NCI-H1092 (cell line): ENCODE results near the gene NXF1.
A peak's percentile ranks its signal among the peaks of the same experiment; 100 is the strongest.
"Not testable (repeated sequence)": the region's sequence is repeated elsewhere in the genome, so short reads cannot be mapped to it uniquely, and the experiment has no call there.

Experiments
- DNase-seq: peaks from one replicate; lab custom pipeline; 2025; lab: John Stamatoyannopoulos, UW

Gene NXF1

GRCh38 chr11:62832336-62833234 is 27.3 kb upstream of the NXF1 start, which contains the start of gene TEX54:
Gene TEX54, minus strand, starts transcription at chr11:62832841.
- DNase-seq = no peak

- peak; percentile 99 for DNase-seq
Measured at GRCh38 chr11:62831520-62832335, 26.5 kb upstream of the NXF1 start, which contains the start of gene STX5. Gene STX5, minus strand, starts transcription at chr11:62832051. Its CDS starts 808 bp downstream, at chr11:62831243.

GRCh38 chr11:62830904-62831519 is 25.8 kb upstream of the NXF1 start:
- peak; percentile 42 for DNase-seq

GRCh38 chr11:62828130-62828529 is 22.9 kb upstream of the NXF1 start:
- DNase-seq = not testable (repeated sequence)

- DNase-seq = no peak
Measured at GRCh38 chr11:62823677-62824076, 18.4 kb upstream of the NXF1 start.

GRCh38 chr11:62817129-62817528 is 11.9 kb upstream of the NXF1 start:
- DNase-seq = no peak

- no peak for DNase-seq
Measured at GRCh38 chr11:62816557-62816956, 11.3 kb upstream of the NXF1 start.

- no peak for DNase-seq
Measured at GRCh38 chr11:62811659-62812058, 6.4 kb upstream of the NXF1 start.

- no peak for DNase-seq
Measured at GRCh38 chr11:62810748-62811147, 5.5 kb upstream of the NXF1 start.

- no peak for DNase-seq
Measured at GRCh38 chr11:62806611-62807121, 1.4 kb upstream of the NXF1 start.

GRCh38 chr11:62805961-62806441 is 761 bp upstream of the NXF1 start:
- no peak for DNase-seq

GRCh38 chr11:62804310-62805075 is 747 bp downstream of the NXF1 start:
- no peak for DNase-seq

GRCh38 chr11:62801071-62801470 is 4.2 kb downstream of the NXF1 start:
- DNase-seq = no peak

- DNase-seq = no peak
Measured at GRCh38 chr11:62799486-62799885, 5.8 kb downstream of the NXF1 start.

- DNase-seq = no peak
Measured at GRCh38 chr11:62796281-62796680, 9.0 kb downstream of the NXF1 start.

GRCh38 chr11:62794201-62794775 is 11.0 kb downstream of the NXF1 start:
- DNase-seq = no peak

GRCh38 chr11:62792202-62792575 is 13.1 kb downstream of the NXF1 start:
- no peak for DNase-seq

GRCh38 chr11:62791501-62792201 is 13.6 kb downstream of the NXF1 start, which contains the start of gene TMEM223:
Gene TMEM223, minus strand, starts transcription at chr11:62792006. Its CDS starts 12 bp downstream, at chr11:62791994.
- peak; percentile 76 for DNase-seq

- no peak for DNase-seq
Measured at GRCh38 chr11:62789576-62789975, 15.7 kb downstream of the NXF1 start.

- DNase-seq = no peak
Measured at GRCh38 chr11:62788991-62789390, 16.2 kb downstream of the NXF1 start.
